Keratinocyte (primary cell): ENCODE data around the gene ERC1.

Source experiments
- EZH2 ChIP-seq: IDR thresholded peaks from one replicate; pipeline ENCODE4 v1.6.1; 2012; ENCODE audit warnings: inconsistent platforms, mild to moderate bottlenecking, low read length, moderate library complexity
- TF ChIP-seq, protein P1 (sequence below), 3 experiments: IDR thresholded peaks in 1 of 3; conservative IDR thresholded peaks in 1 of 3; optimal IDR thresholded peaks in 1 of 3; 2 replicates in 2 of 3; 3 replicates in 1 of 3; pipeline versions ENCODE3 to v1.5.1; 2011; ENCODE audit warnings: low read length in 3 of 3, mild to moderate bottlenecking in 3 of 3, moderate library complexity in 2 of 3, control low read depth in 1 of 3, inconsistent platforms in 1 of 3; ENCODE audit not compliant: insufficient read depth in 2 of 3; ENCODE audit errors: extremely low read depth in 1 of 3

DNA sequence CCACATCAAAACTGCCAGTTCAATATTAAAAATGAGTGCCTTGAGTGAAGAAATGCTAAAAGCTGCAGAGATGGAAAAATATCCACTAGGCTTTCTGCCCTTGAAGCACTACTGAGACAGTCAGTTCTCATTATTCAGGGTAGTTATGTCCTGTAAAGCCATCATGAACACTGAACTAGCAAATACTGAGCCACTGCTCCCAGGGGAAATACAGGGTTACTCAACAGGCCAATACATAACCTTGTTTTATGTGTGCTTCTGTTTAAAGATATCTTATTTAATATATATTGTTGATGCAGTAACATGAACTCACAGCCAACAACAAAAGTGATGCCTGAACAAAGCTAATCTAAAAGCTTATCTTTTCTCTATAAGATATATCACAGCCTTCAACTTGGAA is 44.8 kb upstream of the ERC1 start:
- TF ChIP-seq, protein P1, sequence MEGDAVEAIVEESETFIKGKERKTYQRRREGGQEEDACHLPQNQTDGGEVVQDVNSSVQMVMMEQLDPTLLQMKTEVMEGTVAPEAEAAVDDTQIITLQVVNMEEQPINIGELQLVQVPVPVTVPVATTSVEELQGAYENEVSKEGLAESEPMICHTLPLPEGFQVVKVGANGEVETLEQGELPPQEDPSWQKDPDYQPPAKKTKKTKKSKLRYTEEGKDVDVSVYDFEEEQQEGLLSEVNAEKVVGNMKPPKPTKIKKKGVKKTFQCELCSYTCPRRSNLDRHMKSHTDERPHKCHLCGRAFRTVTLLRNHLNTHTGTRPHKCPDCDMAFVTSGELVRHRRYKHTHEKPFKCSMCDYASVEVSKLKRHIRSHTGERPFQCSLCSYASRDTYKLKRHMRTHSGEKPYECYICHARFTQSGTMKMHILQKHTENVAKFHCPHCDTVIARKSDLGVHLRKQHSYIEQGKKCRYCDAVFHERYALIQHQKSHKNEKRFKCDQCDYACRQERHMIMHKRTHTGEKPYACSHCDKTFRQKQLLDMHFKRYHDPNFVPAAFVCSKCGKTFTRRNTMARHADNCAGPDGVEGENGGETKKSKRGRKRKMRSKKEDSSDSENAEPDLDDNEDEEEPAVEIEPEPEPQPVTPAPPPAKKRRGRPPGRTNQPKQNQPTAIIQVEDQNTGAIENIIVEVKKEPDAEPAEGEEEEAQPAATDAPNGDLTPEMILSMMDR (optimal IDR thresholded peaks at IDR 0.05 in 1 of 3, IDR thresholded peaks at IDR 0.05 in 1 of 3, conservative IDR thresholded peaks at IDR 0.05 in 1 of 3; ENCODE audit: extremely low read depth in 1 of 3, insufficient read depth in 2 of 3, low read length in 3 of 3), result no peak
- no peak for TF ChIP-seq EZH2
